ENCODE results near the gene ARRB1. TPM values are rescaled to one million over a fixed set of nuclear protein-coding genes. Genes with fewer than 3 reads are reported as not detected.
A peak's percentile ranks its signal among the peaks of the same experiment; 100 is the strongest.

Gene ARRB1
- polyA plus RNA-seq (2011; rRNA removed), result 10.0 and 15.7 TPM in 2 replicates
- 14.8 and 25.2 TPM in 2 replicates for polyA minus RNA-seq (2011; rRNA and poly(A)+ RNA removed)

DNA sequence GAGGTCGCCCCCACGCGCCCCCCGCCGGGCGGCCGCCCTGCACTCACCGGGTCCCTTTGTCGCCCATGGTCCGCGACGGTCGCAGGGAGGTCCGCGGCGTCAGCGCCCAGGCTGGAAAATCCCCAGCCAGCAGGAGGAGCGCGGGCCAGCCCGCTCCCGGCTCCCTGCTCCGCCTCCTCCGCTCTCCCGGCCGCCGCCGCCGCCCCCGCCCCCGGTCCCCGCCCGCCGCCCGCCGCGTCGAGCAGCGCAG is at the start of gene ARRB1:
Gene ARRB1 (minus strand): TSS at position 121 of the 250 bp plus-strand sequence. CDS start 54 bp downstream, at position 67.
- POLR2A ChIA-PET, result no interaction called here

DNA sequence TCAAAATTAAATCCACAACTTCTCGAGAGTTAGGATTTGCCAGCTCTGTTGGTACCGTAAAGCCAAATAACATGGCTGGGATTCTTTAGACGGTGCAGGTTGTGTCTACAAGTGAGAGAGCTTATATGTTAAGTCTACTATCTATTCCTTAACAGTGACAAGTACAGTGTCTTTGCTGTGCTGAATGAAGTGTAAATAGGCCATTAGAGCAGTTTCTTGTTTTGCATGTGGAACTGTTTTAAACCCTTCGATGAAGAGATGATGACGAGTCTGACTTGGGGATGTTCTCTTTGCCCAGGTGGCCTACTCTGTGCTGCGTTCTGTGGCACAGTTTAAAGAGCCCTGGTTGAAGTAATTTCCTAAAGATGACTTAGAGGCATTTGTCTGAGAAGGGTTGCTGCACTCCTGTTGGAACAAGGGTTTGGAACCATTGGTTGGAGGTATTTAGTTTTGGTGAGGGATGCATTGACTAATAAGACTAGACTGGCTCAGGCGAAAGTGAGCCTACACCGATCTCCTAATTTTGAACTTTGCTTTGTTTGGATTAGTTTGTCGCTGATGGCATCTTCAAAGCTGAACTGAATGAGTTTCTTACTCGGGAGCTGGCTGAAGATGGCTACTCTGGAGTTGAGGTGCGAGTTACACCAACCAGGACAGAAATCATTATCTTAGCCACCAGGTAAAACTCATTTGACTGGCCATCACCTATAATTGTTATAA is 48.8 kb upstream of the ARRB1 start:
- CTCF ChIA-PET, result interaction anchor here (0.5 to 2.7 kb wide), 5 partner anchors 8 to 121 kb away, joined by 3 to 10 read pairs (median 4); no protein-coding TSS in a partner anchor
- H3K36me3 ChIP-seq (ENCODE audit: control insufficient read depth, insufficient read depth, low read length), result peaks cover 22% of the 10 kb centered on the region
- peak overlapping the region; percentile 69 for H3K4me3 ChIP-seq (ENCODE audit: low read depth, low read length)
- TF ChIP-seq, protein P1, sequence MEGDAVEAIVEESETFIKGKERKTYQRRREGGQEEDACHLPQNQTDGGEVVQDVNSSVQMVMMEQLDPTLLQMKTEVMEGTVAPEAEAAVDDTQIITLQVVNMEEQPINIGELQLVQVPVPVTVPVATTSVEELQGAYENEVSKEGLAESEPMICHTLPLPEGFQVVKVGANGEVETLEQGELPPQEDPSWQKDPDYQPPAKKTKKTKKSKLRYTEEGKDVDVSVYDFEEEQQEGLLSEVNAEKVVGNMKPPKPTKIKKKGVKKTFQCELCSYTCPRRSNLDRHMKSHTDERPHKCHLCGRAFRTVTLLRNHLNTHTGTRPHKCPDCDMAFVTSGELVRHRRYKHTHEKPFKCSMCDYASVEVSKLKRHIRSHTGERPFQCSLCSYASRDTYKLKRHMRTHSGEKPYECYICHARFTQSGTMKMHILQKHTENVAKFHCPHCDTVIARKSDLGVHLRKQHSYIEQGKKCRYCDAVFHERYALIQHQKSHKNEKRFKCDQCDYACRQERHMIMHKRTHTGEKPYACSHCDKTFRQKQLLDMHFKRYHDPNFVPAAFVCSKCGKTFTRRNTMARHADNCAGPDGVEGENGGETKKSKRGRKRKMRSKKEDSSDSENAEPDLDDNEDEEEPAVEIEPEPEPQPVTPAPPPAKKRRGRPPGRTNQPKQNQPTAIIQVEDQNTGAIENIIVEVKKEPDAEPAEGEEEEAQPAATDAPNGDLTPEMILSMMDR (IDR thresholded peaks at IDR 0.05; ENCODE audit: insufficient read depth, low read depth, low read length), result no peak
- POLR2A ChIA-PET, result interaction anchor here (0.6 kb wide), 1 partner anchor 37 kb away, joined by 21 read pairs; no protein-coding TSS in a partner anchor
- DNase-seq (ENCODE audit: low read depth), result no peak
- H3K27me3 ChIP-seq (ENCODE audit: control insufficient read depth, insufficient read depth, low read length), result no peaks in the 10 kb centered on the region

More for the DNA sequence above, at the start of gene ARRB1:
- Histone ChIP-seq H3K4me3 (ENCODE audit: low read depth, low read length) (peak within 1 kb of the TSS; percentile 53), H3K27me3 (ENCODE audit: control insufficient read depth, insufficient read depth, low read length) (no peaks in the 10 kb centered on the region), H3K36me3 (ENCODE audit: control insufficient read depth, insufficient read depth, low read length) (no peaks in the 10 kb centered on the region)
- no peak for DNase-seq (ENCODE audit: low read depth)
- CTCF ChIA-PET, result interaction anchor here (1.9 to 2.1 kb wide), 2 partner anchors 33 to 72 kb away, joined by 4 to 6 read pairs; no protein-coding TSS in a partner anchor
- TF ChIP-seq, protein P1 (IDR thresholded peaks at IDR 0.05; ENCODE audit: insufficient read depth, low read depth, low read length), result 0 out of 2 replicates have a peak, but pooled peaks have one; percentile 5

DNA sequence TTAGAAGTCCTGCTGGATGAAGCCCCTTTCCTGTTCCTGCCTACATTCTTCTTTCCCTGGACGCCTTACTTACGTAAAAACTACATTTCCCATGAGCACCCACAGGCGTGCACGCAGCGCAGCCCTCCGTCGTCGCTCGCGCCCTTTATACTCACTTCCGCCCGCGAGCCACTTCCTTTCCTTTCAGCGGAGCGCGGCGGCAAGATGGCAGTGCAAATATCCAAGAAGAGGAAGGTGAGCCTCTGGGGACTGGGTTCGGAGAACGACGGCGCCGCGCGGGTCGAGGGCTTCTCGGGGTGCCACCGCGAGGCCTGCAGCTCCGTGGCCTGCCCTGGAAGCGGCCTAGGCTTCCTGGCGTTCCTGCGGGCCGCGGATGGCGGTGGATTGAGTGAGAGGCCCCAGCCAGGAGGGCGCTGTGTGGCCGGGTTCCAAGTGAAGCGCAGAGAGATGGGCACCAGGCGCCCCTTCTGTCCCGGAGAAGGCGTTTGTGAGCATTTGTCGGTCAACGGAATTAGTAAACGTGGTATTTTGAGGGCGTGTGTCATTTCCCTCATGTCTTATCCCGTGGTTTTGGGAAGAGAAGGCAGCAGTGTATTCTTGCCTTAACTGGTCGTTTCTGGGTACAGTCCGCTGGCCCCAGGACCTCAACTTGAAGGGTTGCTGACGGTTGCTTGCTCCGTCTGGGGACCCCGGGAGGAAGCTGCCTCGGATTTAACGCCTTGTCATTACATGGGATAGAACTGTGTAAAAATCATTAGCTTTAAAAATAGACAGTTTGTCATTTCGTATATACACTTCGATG is 48.1 kb upstream of the ARRB1 start, which contains the start of gene RPS3:
Gene RPS3 (plus strand): TSS at position 175 of the 802 bp plus-strand sequence. CDS start 30 bp downstream, at position 205.
- peaks cover 2% of the 10 kb centered on the region; the same call in 1 of the 2 replicates for H3K27me3 ChIP-seq (ENCODE audit: control insufficient read depth, insufficient read depth, low read length)
- POLR2A ChIA-PET, result no interaction called here
- peak within 1 kb of the TSS; percentile 69 for H3K4me3 ChIP-seq (ENCODE audit: low read depth, low read length)
- H3K36me3 ChIP-seq (ENCODE audit: control insufficient read depth, insufficient read depth, low read length), result peaks cover 19% of the 10 kb centered on the region
- DNase-seq (ENCODE audit: low read depth), result peak; percentile 63
- CTCF ChIA-PET, result interaction anchor here (0.6 to 2.7 kb wide), 3 partner anchors 11 to 153 kb away, joined by 3 to 10 read pairs (median 4); no protein-coding TSS in a partner anchor
- TF ChIP-seq, protein P1 (IDR thresholded peaks at IDR 0.05; ENCODE audit: insufficient read depth, low read depth, low read length), result peak; percentile 23; the same call in 1 of the 2 replicates

DNA sequence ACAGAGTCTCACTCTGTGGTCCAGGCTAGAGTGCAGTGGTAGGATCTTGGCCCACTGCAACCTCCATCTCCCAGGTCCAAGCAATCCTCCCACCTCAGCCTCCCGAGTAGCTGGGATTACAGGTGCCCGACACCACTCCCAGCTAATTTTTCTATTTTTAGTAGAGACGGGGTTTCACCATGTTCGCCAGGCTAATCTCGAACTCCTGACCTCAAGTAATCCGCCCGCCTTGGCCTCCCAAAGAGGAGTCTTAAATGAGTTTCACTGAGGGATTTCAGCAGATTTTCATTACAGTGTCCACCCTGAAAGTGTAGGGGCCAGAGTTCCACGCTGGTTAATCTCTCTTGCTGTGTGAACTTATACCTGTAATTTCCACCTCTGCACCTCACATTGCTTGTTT is 47.4 kb upstream of the ARRB1 start:
- ChIA-PET CTCF (interaction anchor here (0.6 to 2.7 kb wide), 4 partner anchors 10 to 152 kb away, joined by 3 to 13 read pairs (median 6); no protein-coding TSS in a partner anchor), POLR2A (no interaction called here)
- peaks cover 14% of the 10 kb centered on the region for H3K36me3 ChIP-seq (ENCODE audit: control insufficient read depth, insufficient read depth, low read length)
- peaks cover 2% of the 10 kb centered on the region; the same call in 1 of the 2 replicates for H3K27me3 ChIP-seq (ENCODE audit: control insufficient read depth, insufficient read depth, low read length)
- no peak for DNase-seq (ENCODE audit: low read depth)
- TF ChIP-seq, protein P1 (IDR thresholded peaks at IDR 0.05; ENCODE audit: insufficient read depth, low read depth, low read length), result no peak
- H3K4me3 ChIP-seq (ENCODE audit: low read depth, low read length), result no peak overlapping the region

Data from BJ (cell line).